ENCODE measurements around the gene ARHGAP15. TPM values are rescaled to one million over a fixed set of nuclear protein-coding genes. Genes with fewer than 3 reads are reported as not detected.

The ARHGAP15 gene
- total RNA-seq, 2 experiments from 2014 or later, result 72.1 to 98.4 TPM

DNA sequence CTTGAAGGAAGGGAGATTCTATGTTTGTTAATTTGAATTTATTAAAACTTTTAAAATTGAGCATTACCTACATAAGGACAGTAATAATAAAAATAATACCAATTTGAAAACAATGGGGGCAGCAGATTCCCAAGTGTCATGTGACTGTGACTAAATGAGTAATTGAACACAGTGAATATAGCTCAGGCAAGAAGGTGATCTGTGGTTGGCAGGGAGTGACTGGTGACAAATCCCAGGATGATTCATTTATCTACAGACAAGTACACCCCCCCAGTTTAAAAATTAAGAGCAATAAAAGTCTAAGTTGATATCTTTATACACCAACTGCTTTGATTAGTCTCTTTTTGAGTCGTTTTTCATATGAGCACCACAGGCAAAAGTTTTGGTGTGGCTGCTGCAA lies 299.5 kb downstream of the ARHGAP15 start:
- ChIA-PET POLR2A (no interaction called here), CTCF (ENCODE audit: unreplicated experiment) (no interaction called here)
- no TSS peak for BruUV-seq (replicated peaks)
- Histone ChIP-seq H3K27ac (ENCODE audit: low read depth, low read length, poor library complexity, severe bottlenecking) (no peak overlapping the region), H3K9me2 (ENCODE audit: insufficient read depth, low read length) (no peaks in the 10 kb centered on the region), H3K79me2 (ENCODE audit: insufficient read depth, low read depth, low read length) (no peaks in the 10 kb centered on the region), H3K4me2 (ENCODE audit: low read length) (no peak overlapping the region), H3K36me3 (ENCODE audit: insufficient read depth, low read length) (no peaks in the 10 kb centered on the region), H2AFZ (ENCODE audit: low read length) (no peak overlapping the region), H3K4me3 (ENCODE audit: low read depth, low read length, poor library complexity, severe bottlenecking) (no peak overlapping the region), H3K9me3 (ENCODE audit: low read length) (no peaks in the 10 kb centered on the region), H4K20me1 (ENCODE audit: insufficient read depth, low read length) (no peaks in the 10 kb centered on the region), H3K4me1 (ENCODE audit: insufficient read depth, low read length, poor library complexity, severe bottlenecking) (no peaks in the 10 kb centered on the region)
- DNase-seq (ENCODE audit: low spot score), result no peak
- intact Hi-C loops (cut with micrococcal nuclease; ENCODE audit: unreplicated experiment), result no loop called here
- TF ChIP-seq, protein P1, sequence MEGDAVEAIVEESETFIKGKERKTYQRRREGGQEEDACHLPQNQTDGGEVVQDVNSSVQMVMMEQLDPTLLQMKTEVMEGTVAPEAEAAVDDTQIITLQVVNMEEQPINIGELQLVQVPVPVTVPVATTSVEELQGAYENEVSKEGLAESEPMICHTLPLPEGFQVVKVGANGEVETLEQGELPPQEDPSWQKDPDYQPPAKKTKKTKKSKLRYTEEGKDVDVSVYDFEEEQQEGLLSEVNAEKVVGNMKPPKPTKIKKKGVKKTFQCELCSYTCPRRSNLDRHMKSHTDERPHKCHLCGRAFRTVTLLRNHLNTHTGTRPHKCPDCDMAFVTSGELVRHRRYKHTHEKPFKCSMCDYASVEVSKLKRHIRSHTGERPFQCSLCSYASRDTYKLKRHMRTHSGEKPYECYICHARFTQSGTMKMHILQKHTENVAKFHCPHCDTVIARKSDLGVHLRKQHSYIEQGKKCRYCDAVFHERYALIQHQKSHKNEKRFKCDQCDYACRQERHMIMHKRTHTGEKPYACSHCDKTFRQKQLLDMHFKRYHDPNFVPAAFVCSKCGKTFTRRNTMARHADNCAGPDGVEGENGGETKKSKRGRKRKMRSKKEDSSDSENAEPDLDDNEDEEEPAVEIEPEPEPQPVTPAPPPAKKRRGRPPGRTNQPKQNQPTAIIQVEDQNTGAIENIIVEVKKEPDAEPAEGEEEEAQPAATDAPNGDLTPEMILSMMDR (conservative IDR thresholded peaks at IDR 0.05; ENCODE audit: low read length), result no peak
- TF ChIP-seq EZH2phosphoT487 (IDR thresholded peaks at IDR 0.05; ENCODE audit: borderline replicate concordance, low read depth, low read length), result no peak

DNA sequence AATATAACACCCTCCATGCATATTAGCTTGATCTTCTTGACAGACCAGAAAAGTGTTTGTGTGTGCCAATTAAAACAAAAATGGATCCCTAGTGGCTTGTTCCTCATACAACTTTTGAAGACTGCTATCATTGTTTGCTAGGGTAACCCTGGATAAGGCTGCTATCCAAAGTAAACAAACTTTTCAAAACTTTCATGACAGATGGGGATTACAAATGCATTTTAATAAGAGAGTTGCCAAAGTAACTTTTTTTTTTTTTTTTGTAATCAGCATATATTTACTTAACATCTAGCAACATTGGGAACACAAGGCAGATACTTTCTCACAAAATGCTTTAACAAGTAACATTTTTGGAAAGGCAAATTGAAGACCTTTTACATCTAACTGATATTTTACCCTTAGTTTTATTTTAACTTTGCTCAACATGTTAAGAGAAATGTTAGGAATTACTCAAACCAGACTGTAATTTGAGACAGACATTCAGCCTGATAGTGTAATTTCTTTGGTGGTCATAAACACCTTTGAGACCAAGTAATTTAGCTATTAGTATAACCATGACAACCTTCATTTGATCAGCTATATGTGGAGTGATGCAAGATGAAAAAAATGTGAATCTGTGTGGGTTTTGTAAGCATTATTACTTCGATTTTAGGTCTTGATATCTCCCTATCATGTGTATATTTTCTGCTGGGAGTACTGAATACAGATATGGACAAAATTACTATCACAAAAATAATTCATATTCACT lies 300.9 kb downstream of the ARHGAP15 start:
- no peak for DNase-seq (ENCODE audit: low spot score)
- H3K4me2 ChIP-seq (ENCODE audit: low read length), result no peak overlapping the region
- no peaks in the 10 kb centered on the region for H4K20me1 ChIP-seq (ENCODE audit: insufficient read depth, low read length)
- TF ChIP-seq EZH2phosphoT487 (IDR thresholded peaks at IDR 0.05; ENCODE audit: borderline replicate concordance, low read depth, low read length), result no peak
- TF ChIP-seq, protein P1 (conservative IDR thresholded peaks at IDR 0.05; ENCODE audit: low read length), result no peak
- no peaks in the 10 kb centered on the region for H3K79me2 ChIP-seq (ENCODE audit: insufficient read depth, low read depth, low read length)
- H3K36me3 ChIP-seq (ENCODE audit: insufficient read depth, low read length), result no peaks in the 10 kb centered on the region
- ChIA-PET POLR2A (interaction anchor here (0.7 kb wide), 2 partner anchors 26 to 704 kb away, joined by 3 to 4 read pairs; no protein-coding TSS in a partner anchor), CTCF (ENCODE audit: unreplicated experiment) (no interaction called here)
- H3K9me3 ChIP-seq (ENCODE audit: low read length), result no peaks in the 10 kb centered on the region
- no peaks in the 10 kb centered on the region for H3K9me2 ChIP-seq (ENCODE audit: insufficient read depth, low read length)
- H3K4me1 ChIP-seq (ENCODE audit: insufficient read depth, low read length, poor library complexity, severe bottlenecking), result no peaks in the 10 kb centered on the region
- no peak overlapping the region for H2AFZ ChIP-seq (ENCODE audit: low read length)
- no peak overlapping the region for H3K4me3 ChIP-seq (ENCODE audit: low read depth, low read length, poor library complexity, severe bottlenecking)
- H3K27ac ChIP-seq (ENCODE audit: low read depth, low read length, poor library complexity, severe bottlenecking), result no peak overlapping the region
- BruUV-seq (replicated peaks), result no TSS peak
- intact Hi-C loops (cut with micrococcal nuclease; ENCODE audit: unreplicated experiment), result no loop called here

DNA sequence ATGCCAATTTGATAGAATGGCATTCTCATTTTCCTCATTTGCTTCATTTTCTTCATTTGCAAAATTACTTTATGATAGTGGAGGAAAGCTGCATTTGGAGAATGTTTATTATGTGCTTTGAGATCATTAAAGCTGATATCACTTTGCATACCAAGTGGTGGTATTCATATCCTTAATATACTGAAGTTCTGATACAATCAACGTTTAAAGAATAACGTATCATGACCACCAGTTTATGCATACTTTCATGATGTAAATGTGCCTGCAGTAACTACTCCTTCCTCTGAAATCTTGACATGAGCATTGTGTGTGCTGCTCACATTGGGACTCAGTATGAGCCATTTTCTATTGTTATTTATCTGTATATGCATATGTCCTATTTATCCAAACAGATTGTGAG lies 302.1 kb downstream of the ARHGAP15 start:
- H3K9me2 ChIP-seq (ENCODE audit: insufficient read depth, low read length), result no peaks in the 10 kb centered on the region
- CTCF ChIA-PET (ENCODE audit: unreplicated experiment), result no interaction called here
- POLR2A ChIA-PET, result no interaction called here
- H3K4me1 ChIP-seq (ENCODE audit: insufficient read depth, low read length, poor library complexity, severe bottlenecking), result no peaks in the 10 kb centered on the region
- DNase-seq (ENCODE audit: low spot score), result no peak
- no peak overlapping the region for H3K4me2 ChIP-seq (ENCODE audit: low read length)
- H3K36me3 ChIP-seq (ENCODE audit: insufficient read depth, low read length), result no peaks in the 10 kb centered on the region
- intact Hi-C loops (cut with micrococcal nuclease; ENCODE audit: unreplicated experiment), result no loop called here
- no peaks in the 10 kb centered on the region for H3K79me2 ChIP-seq (ENCODE audit: insufficient read depth, low read depth, low read length)
- H3K9me3 ChIP-seq (ENCODE audit: low read length), result no peaks in the 10 kb centered on the region
- BruUV-seq (replicated peaks), result no TSS peak
- no peak for TF ChIP-seq EZH2phosphoT487 (IDR thresholded peaks at IDR 0.05; ENCODE audit: borderline replicate concordance, low read depth, low read length)
- TF ChIP-seq, protein P1 (conservative IDR thresholded peaks at IDR 0.05; ENCODE audit: low read length), result no peak
- H3K4me3 ChIP-seq (ENCODE audit: low read depth, low read length, poor library complexity, severe bottlenecking), result no peak overlapping the region
- H4K20me1 ChIP-seq (ENCODE audit: insufficient read depth, low read length), result no peaks in the 10 kb centered on the region
- no peak overlapping the region for H2AFZ ChIP-seq (ENCODE audit: low read length)
- no peak overlapping the region for H3K27ac ChIP-seq (ENCODE audit: low read depth, low read length, poor library complexity, severe bottlenecking)

Data from OCI-LY7 (cell line).